ENCODE measurements around the gene PJVK.
A peak's percentile ranks its signal among the peaks of the same experiment; 100 is the strongest.

Gene PJVK

DNA sequence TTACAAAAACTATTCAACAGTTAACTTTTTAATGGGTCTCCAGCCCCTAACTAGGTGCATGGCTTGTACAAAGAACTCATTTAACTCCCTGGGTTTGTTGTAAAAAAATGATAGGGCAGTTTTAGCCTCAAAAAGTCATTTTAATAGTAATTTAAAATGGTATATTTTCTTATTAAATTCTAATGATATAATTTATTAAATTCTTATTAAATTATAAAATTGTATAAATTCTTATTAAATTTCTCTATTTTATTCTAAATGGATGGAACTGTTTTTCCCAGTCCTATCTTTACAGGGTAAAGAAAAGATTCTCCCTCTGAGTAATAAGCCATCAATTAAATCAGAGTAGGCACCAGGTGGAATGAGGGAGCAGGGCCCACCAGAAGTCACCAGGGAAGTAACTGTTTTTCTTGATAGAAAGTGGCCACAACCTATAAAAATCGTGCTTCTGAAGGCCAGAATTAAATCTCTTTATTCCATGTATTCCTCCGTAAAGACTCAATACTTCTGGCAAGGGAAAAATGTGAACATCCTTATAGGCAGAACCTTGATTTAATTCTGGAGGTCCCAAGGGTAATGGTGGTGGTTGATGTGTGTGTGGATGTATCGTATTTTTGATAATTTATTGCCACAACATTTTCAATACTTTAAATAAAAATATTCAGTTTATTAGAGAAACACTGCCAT is 26.4 kb downstream of the PJVK start:
- no CpG with 5 or more reads among the region's 3 CpGs for WGBS (ENCODE audit: extremely low coverage, insufficient coverage, insufficient read length)
- Histone ChIP-seq H3K4me2 (ENCODE audit: low read length) (peak overlapping the region; percentile 97), H2BK5ac (ENCODE audit: low read depth, low read length, poor library complexity) (no peak overlapping the region), H2BK120ac (ENCODE audit: insufficient read depth, low read length, poor library complexity) (no peak overlapping the region), H3K79me1 (ENCODE audit: low read length) (peaks cover 2% of the 10 kb centered on the region), H4K91ac (ENCODE audit: low read depth, low read length) (no peak overlapping the region), H3K79me2 (ENCODE audit: control insufficient read depth, insufficient read depth, low read length, poor library complexity) (no peaks in the 10 kb centered on the region), H3K27me3 (ENCODE audit: insufficient read depth, low read length) (no peaks in the 10 kb centered on the region), H3K9me3 (ENCODE audit: insufficient read depth, low read depth, low read length) (no peaks in the 10 kb centered on the region), H4K8ac (ENCODE audit: low read depth, low read length) (no peak overlapping the region), H3K23ac (ENCODE audit: low read length) (no peak overlapping the region), H3K9ac (ENCODE audit: low read length) (no peak overlapping the region), H2AFZ (ENCODE audit: insufficient read depth, low read length, poor library complexity) (no peak overlapping the region), H3K4me3 (ENCODE audit: low read depth, low read length) (no peak overlapping the region), H2BK12ac (ENCODE audit: low read length) (no peak overlapping the region), H2AK5ac (ENCODE audit: low read length) (no peak overlapping the region), H3K14ac (ENCODE audit: low read length) (no peak overlapping the region), H3K18ac (ENCODE audit: low read length) (no peak overlapping the region), H4K12ac (ENCODE audit: low read depth, low read length) (no peak overlapping the region), H3K4me1 (ENCODE audit: control insufficient read depth in 1 of 2, insufficient read depth in 2 of 2, low read length in 2 of 2) (peaks cover 0 to 2% of the 10 kb centered on the region in 2 experiments), H3K36me3 (ENCODE audit: control insufficient read depth in 1 of 2, insufficient read depth in 2 of 2, low read length in 2 of 2) (no peaks in the 10 kb centered on the region), H3K27ac (ENCODE audit: low read depth, low read length) (no peak overlapping the region), H3K4ac (ENCODE audit: low read depth, low read length) (no peak overlapping the region)
- DNase-seq, result no peak

GRCh38 chr2:178478130-178478438 is 26.9 kb downstream of the PJVK start:
- Histone ChIP-seq H3K14ac (ENCODE audit: low read length) (no peak overlapping the region), H2BK12ac (ENCODE audit: low read length) (no peak overlapping the region), H3K9ac (ENCODE audit: low read length) (peak overlapping the region; percentile 9), H3K79me2 (ENCODE audit: control insufficient read depth, insufficient read depth, low read length, poor library complexity) (no peaks in the 10 kb centered on the region), H3K9me3 (ENCODE audit: insufficient read depth, low read depth, low read length) (no peaks in the 10 kb centered on the region), H3K4ac (ENCODE audit: low read depth, low read length) (no peak overlapping the region), H3K27me3 (ENCODE audit: insufficient read depth, low read length) (no peaks in the 10 kb centered on the region), H3K4me1 (ENCODE audit: control insufficient read depth in 1 of 2, insufficient read depth in 2 of 2, low read length in 2 of 2) (peaks cover 0 to 2% of the 10 kb centered on the region in 2 experiments), H3K4me3 (ENCODE audit: low read depth, low read length) (peak overlapping the region; percentile 71), H2AFZ (ENCODE audit: insufficient read depth, low read length, poor library complexity) (peak overlapping the region; percentile 75), H4K91ac (ENCODE audit: low read depth, low read length) (no peak overlapping the region), H4K8ac (ENCODE audit: low read depth, low read length) (peak overlapping the region; percentile 46), H3K79me1 (ENCODE audit: low read length) (peaks cover 2% of the 10 kb centered on the region), H3K36me3 (ENCODE audit: control insufficient read depth in 1 of 2, insufficient read depth in 2 of 2, low read length in 2 of 2) (no peaks in the 10 kb centered on the region), H3K23ac (ENCODE audit: low read length) (no peak overlapping the region), H2AK5ac (ENCODE audit: low read length) (no peak overlapping the region), H2BK5ac (ENCODE audit: low read depth, low read length, poor library complexity) (no peak overlapping the region), H3K4me2 (ENCODE audit: low read length) (peak overlapping the region; percentile 97), H3K27ac (ENCODE audit: low read depth, low read length) (no peak overlapping the region), H4K12ac (ENCODE audit: low read depth, low read length) (no peak overlapping the region), H3K18ac (ENCODE audit: low read length) (no peak overlapping the region), H2BK120ac (ENCODE audit: insufficient read depth, low read length, poor library complexity) (no peak overlapping the region)
- peak; percentile 19 to 57 for DNase-seq
- no CpG with 5 or more reads among the region's 10 CpGs for WGBS (ENCODE audit: extremely low coverage, insufficient coverage, insufficient read length)

GRCh38 chr2:178478439-178479274 is 27.5 kb downstream of the PJVK start, which contains the start of gene FKBP7:
Gene FKBP7, minus strand, starts transcription at chr2:178478600. Its CDS starts 101 bp downstream, at chr2:178478499.
- H3K79me1 ChIP-seq (ENCODE audit: low read length), result peaks cover 2% of the 10 kb centered on the region
- H4K12ac ChIP-seq (ENCODE audit: low read depth, low read length), result no peak within 1 kb of the TSS
- H2AK5ac ChIP-seq (ENCODE audit: low read length), result no peak within 1 kb of the TSS
- no CpG with 5 or more reads among the region's 56 CpGs for WGBS (ENCODE audit: extremely low coverage, insufficient coverage, insufficient read length)
- H2AFZ ChIP-seq (ENCODE audit: insufficient read depth, low read length, poor library complexity), result peak within 1 kb of the TSS; percentile 75
- H2BK5ac ChIP-seq (ENCODE audit: low read depth, low read length, poor library complexity), result no peak within 1 kb of the TSS
- H2BK12ac ChIP-seq (ENCODE audit: low read length), result no peak within 1 kb of the TSS
- no peak within 1 kb of the TSS for H3K23ac ChIP-seq (ENCODE audit: low read length)
- H4K91ac ChIP-seq (ENCODE audit: low read depth, low read length), result peak within 1 kb of the TSS; percentile 13
- H3K79me2 ChIP-seq (ENCODE audit: control insufficient read depth, insufficient read depth, low read length, poor library complexity), result no peaks in the 10 kb centered on the region
- peak within 1 kb of the TSS; percentile 32 for H3K14ac ChIP-seq (ENCODE audit: low read length)
- H3K9ac ChIP-seq (ENCODE audit: low read length), result peak within 1 kb of the TSS; percentile 41
- H3K9me3 ChIP-seq (ENCODE audit: insufficient read depth, low read depth, low read length), result no peaks in the 10 kb centered on the region
- peaks cover 0 to 2% of the 10 kb centered on the region in 2 experiments for H3K4me1 ChIP-seq (ENCODE audit: control insufficient read depth in 1 of 2, insufficient read depth in 2 of 2, low read length in 2 of 2)
- peak within 1 kb of the TSS; percentile 46 for H4K8ac ChIP-seq (ENCODE audit: low read depth, low read length)
- no peak within 1 kb of the TSS for H3K18ac ChIP-seq (ENCODE audit: low read length)
- H3K4me3 ChIP-seq (ENCODE audit: low read depth, low read length), result peak within 1 kb of the TSS; percentile 71
- no peak within 1 kb of the TSS for H3K4ac ChIP-seq (ENCODE audit: low read depth, low read length)
- H3K36me3 ChIP-seq (ENCODE audit: control insufficient read depth in 1 of 2, insufficient read depth in 2 of 2, low read length in 2 of 2), result no peaks in the 10 kb centered on the region
- H3K4me2 ChIP-seq (ENCODE audit: low read length), result peak within 1 kb of the TSS; percentile 97
- H3K27me3 ChIP-seq (ENCODE audit: insufficient read depth, low read length), result no peaks in the 10 kb centered on the region
- peak; percentile 86 to 91 for DNase-seq
- no peak within 1 kb of the TSS for H2BK120ac ChIP-seq (ENCODE audit: insufficient read depth, low read length, poor library complexity)
- peak within 1 kb of the TSS; percentile 38 for H3K27ac ChIP-seq (ENCODE audit: low read depth, low read length)

- WGBS (ENCODE audit: extremely low coverage, insufficient coverage, insufficient read length), result 100% methylated on average over 1 of the region's 4 CpGs
- Histone ChIP-seq H3K79me1 (ENCODE audit: low read length) (peaks cover 2% of the 10 kb centered on the region), H4K91ac (ENCODE audit: low read depth, low read length) (no peak overlapping the region), H3K36me3 (ENCODE audit: control insufficient read depth in 1 of 2, insufficient read depth in 2 of 2, low read length in 2 of 2) (no peaks in the 10 kb centered on the region), H3K4me3 (ENCODE audit: low read depth, low read length) (no peak overlapping the region), H3K9me3 (ENCODE audit: insufficient read depth, low read depth, low read length) (no peaks in the 10 kb centered on the region), H3K4ac (ENCODE audit: low read depth, low read length) (no peak overlapping the region), H3K4me2 (ENCODE audit: low read length) (peak overlapping the region; percentile 97), H3K27me3 (ENCODE audit: insufficient read depth, low read length) (no peaks in the 10 kb centered on the region), H2BK12ac (ENCODE audit: low read length) (no peak overlapping the region), H2BK5ac (ENCODE audit: low read depth, low read length, poor library complexity) (no peak overlapping the region), H4K12ac (ENCODE audit: low read depth, low read length) (no peak overlapping the region), H2BK120ac (ENCODE audit: insufficient read depth, low read length, poor library complexity) (no peak overlapping the region), H2AFZ (ENCODE audit: insufficient read depth, low read length, poor library complexity) (no peak overlapping the region), H3K14ac (ENCODE audit: low read length) (no peak overlapping the region), H4K8ac (ENCODE audit: low read depth, low read length) (no peak overlapping the region), H3K9ac (ENCODE audit: low read length) (no peak overlapping the region), H3K79me2 (ENCODE audit: control insufficient read depth, insufficient read depth, low read length, poor library complexity) (no peaks in the 10 kb centered on the region), H3K18ac (ENCODE audit: low read length) (no peak overlapping the region), H3K4me1 (ENCODE audit: control insufficient read depth in 1 of 2, insufficient read depth in 2 of 2, low read length in 2 of 2) (peaks cover 0 to 2% of the 10 kb centered on the region in 2 experiments), H3K23ac (ENCODE audit: low read length) (no peak overlapping the region), H3K27ac (ENCODE audit: low read depth, low read length) (no peak overlapping the region), H2AK5ac (ENCODE audit: low read length) (no peak overlapping the region)
- no peak for DNase-seq
These were observed 28.1 kb downstream of the PJVK start for GRCh38 chr2:178479275-178479616.

All from trophoblast cell (in vitro differentiated cells and primary cell).